ENCODE results near the gene MAML1.
A peak's percentile ranks its signal among the peaks of the same experiment; 100 is the strongest.

MAML1 gene

DNA sequence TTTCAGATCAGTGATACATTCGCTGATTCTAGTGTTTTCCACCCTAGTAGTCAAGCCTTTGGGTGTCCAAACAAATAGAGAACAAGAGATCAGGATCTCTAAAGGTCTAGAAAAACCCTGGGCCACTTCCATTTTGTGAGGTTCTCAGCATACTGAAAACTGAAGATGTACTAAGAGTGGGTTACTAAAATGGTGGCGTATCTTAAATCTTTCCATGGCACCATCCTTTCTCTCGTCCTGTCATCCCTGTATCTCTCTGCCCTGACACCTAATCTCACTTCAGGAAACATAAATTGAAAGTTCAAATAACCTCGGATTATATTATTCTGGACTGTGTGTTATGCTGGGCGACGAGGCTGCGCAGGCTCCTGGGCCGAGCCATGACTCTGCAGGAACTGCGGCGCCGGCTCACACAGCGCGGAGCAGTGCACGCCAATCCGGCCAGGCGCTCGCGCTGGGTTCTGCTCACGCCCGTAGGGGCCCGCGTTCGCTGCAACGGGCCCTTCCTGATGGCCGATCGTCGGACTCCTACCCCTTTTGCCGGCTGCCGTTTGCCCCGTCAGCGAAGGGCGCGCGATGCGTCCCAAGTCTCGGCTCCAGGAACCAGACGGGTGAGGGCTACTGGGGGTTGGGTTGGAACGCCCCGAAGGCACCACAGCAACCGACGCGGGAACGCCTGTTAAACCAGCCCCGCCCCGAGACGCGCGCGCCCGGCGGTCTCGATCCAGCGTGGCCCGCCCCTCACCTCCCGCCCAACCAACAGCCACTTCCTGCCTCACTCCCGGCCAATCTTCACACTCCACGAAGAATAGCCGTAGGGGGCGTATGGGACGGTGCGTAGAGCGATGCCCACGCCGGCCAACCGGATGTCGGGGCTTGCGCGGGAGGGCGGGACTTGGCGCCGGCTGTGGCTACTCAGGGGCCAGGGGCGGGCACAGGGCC, 34.4 kb upstream of the MAML1 start:
- ATAC-seq, result peak; percentile 93
- TF ChIP-seq ZNF70 (CRISPR knock-in tag; IDR thresholded peaks at IDR 0.05) (no peak), ZC3H10 (CRISPR knock-in tag; IDR thresholded peaks at IDR 0.05) (no peak), OSR1 (CRISPR knock-in tag; IDR thresholded peaks at IDR 0.05) (no peak), ZNF8 (CRISPR knock-in tag; IDR thresholded peaks at IDR 0.05) (no peak), POU6F1 (CRISPR knock-in tag; IDR thresholded peaks at IDR 0.05; ENCODE audit: borderline replicate concordance, low read depth) (no peak), ESRRG (CRISPR knock-in tag; IDR thresholded peaks at IDR 0.05) (no peak), TCF4 (CRISPR knock-in tag; IDR thresholded peaks at IDR 0.05; ENCODE audit: borderline replicate concordance) (no peak), PPARA (CRISPR knock-in tag; IDR thresholded peaks at IDR 0.05; ENCODE audit: borderline replicate concordance) (no peak), PATZ1 (CRISPR knock-in tag; IDR thresholded peaks at IDR 0.05; ENCODE audit: borderline replicate concordance) (no peak), GLIS3 (CRISPR knock-in tag; IDR thresholded peaks at IDR 0.05) (no peak), RARB (CRISPR knock-in tag; IDR thresholded peaks at IDR 0.05) (no peak), TOX (CRISPR knock-in tag; IDR thresholded peaks at IDR 0.05; ENCODE audit: borderline replicate concordance) (no peak), ISL1 (CRISPR knock-in tag; IDR thresholded peaks at IDR 0.05) (no peak), BACH2 (CRISPR knock-in tag; IDR thresholded peaks at IDR 0.05; ENCODE audit: borderline replicate concordance) (no peak), ZNF565 (CRISPR knock-in tag; conservative IDR thresholded peaks at IDR 0.05; ENCODE audit: low read depth) (no peak), CSDC2 (CRISPR knock-in tag; IDR thresholded peaks at IDR 0.05) (peak; percentile 84; the same call in 1 of the 2 replicates), SNAI2 (CRISPR knock-in tag; IDR thresholded peaks at IDR 0.05) (0 out of 2 replicates have a peak, but pooled peaks have one; percentile 64), ZFP30 (CRISPR knock-in tag; IDR thresholded peaks at IDR 0.05) (no peak), ZFP3 (CRISPR knock-in tag; IDR thresholded peaks at IDR 0.05) (peak; percentile 83), ARNTL (CRISPR knock-in tag; IDR thresholded peaks at IDR 0.05; ENCODE audit: borderline replicate concordance, low read depth) (no peak)
- TF ChIP-seq, protein P1, sequence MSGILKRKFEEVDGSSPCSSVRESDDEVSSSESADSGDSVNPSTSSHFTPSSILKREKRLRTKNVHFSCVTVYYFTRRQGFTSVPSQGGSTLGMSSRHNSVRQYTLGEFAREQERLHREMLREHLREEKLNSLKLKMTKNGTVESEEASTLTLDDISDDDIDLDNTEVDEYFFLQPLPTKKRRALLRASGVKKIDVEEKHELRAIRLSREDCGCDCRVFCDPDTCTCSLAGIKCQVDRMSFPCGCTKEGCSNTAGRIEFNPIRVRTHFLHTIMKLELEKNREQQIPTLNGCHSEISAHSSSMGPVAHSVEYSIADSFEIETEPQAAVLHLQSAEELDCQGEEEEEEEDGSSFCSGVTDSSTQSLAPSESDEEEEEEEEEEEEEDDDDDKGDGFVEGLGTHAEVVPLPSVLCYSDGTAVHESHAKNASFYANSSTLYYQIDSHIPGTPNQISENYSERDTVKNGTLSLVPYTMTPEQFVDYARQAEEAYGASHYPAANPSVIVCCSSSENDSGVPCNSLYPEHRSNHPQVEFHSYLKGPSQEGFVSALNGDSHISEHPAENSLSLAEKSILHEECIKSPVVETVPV (CRISPR knock-in tag; IDR thresholded peaks at IDR 0.05), result no peak
- TF ChIP-seq, protein P2, sequence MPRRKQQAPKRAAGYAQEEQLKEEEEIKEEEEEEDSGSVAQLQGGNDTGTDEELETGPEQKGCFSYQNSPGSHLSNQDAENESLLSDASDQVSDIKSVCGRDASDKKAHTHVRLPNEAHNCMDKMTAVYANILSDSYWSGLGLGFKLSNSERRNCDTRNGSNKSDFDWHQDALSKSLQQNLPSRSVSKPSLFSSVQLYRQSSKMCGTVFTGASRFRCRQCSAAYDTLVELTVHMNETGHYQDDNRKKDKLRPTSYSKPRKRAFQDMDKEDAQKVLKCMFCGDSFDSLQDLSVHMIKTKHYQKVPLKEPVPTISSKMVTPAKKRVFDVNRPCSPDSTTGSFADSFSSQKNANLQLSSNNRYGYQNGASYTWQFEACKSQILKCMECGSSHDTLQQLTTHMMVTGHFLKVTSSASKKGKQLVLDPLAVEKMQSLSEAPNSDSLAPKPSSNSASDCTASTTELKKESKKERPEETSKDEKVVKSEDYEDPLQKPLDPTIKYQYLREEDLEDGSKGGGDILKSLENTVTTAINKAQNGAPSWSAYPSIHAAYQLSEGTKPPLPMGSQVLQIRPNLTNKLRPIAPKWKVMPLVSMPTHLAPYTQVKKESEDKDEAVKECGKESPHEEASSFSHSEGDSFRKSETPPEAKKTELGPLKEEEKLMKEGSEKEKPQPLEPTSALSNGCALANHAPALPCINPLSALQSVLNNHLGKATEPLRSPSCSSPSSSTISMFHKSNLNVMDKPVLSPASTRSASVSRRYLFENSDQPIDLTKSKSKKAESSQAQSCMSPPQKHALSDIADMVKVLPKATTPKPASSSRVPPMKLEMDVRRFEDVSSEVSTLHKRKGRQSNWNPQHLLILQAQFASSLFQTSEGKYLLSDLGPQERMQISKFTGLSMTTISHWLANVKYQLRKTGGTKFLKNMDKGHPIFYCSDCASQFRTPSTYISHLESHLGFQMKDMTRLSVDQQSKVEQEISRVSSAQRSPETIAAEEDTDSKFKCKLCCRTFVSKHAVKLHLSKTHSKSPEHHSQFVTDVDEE (CRISPR knock-in tag; IDR thresholded peaks at IDR 0.05), result no peak
- TF ChIP-seq, protein P3, sequence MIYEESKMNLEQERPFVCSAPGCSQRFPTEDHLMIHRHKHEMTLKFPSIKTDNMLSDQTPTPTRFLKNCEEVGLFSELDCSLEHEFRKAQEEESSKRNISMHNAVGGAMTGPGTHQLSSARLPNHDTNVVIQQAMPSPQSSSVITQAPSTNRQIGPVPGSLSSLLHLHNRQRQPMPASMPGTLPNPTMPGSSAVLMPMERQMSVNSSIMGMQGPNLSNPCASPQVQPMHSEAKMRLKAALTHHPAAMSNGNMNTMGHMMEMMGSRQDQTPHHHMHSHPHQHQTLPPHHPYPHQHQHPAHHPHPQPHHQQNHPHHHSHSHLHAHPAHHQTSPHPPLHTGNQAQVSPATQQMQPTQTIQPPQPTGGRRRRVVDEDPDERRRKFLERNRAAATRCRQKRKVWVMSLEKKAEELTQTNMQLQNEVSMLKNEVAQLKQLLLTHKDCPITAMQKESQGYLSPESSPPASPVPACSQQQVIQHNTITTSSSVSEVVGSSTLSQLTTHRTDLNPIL (CRISPR knock-in tag; IDR thresholded peaks at IDR 0.05; ENCODE audit: low read depth), result no peak

Measured in SK-N-SH treated with all-trans-retinoic acid at 6 μM for 48 hours (cell line).